Activated CD4-positive, CD25-positive, alpha-beta regulatory T cell treated with anti-CD3 and anti-CD28 coated beads, Interleukin-2, amount 50 U/mL, for 16 hours (primary cell): ENCODE results near the gene MEX3C.

Experiments used
- DNase-seq: peaks from one replicate; pipeline ENCODE4 v3.0.0-alpha.2; 2020; ENCODE audit warnings: low read depth, low spot score

The MEX3C gene

GRCh38 chr18:51191128-51191717 is 6.3 kb downstream of the MEX3C start:
- DNase-seq, result no peak

- DNase-seq, result no peak
Measured at GRCh38 chr18:51190000-51190399, 7.5 kb downstream of the MEX3C start.

- no peak for DNase-seq
Measured at GRCh38 chr18:51188024-51188701, 9.3 kb downstream of the MEX3C start.

GRCh38 chr18:51185075-51185474 is 12.4 kb downstream of the MEX3C start:
- DNase-seq, result no peak

- no peak for DNase-seq
Measured at GRCh38 chr18:51184091-51184457, 13.4 kb downstream of the MEX3C start.

GRCh38 chr18:51183372-51184090 is 13.9 kb downstream of the MEX3C start:
- no peak for DNase-seq

GRCh38 chr18:51182824-51183223 is 14.7 kb downstream of the MEX3C start:
- no peak for DNase-seq

- no peak for DNase-seq
Measured at GRCh38 chr18:51171625-51172259, 25.7 kb downstream of the MEX3C start.

GRCh38 chr18:51171223-51171622 is 26.3 kb downstream of the MEX3C start:
- DNase-seq, result no peak

GRCh38 chr18:51170664-51171063 is 26.8 kb downstream of the MEX3C start:
- no peak for DNase-seq

- no peak for DNase-seq
Measured at GRCh38 chr18:51169731-51170130, 27.8 kb downstream of the MEX3C start.

GRCh38 chr18:51168960-51169662 is 28.4 kb downstream of the MEX3C start:
- no peak for DNase-seq

- no peak for DNase-seq
Measured at GRCh38 chr18:51168026-51168742, 29.3 kb downstream of the MEX3C start.

GRCh38 chr18:51165296-51165695 is 32.2 kb downstream of the MEX3C start:
- DNase-seq, result no peak

- DNase-seq, result no peak
Measured at GRCh38 chr18:51164761-51165281, 32.7 kb downstream of the MEX3C start.

- no peak for DNase-seq
Measured at GRCh38 chr18:51164342-51164741, 33.1 kb downstream of the MEX3C start.

GRCh38 chr18:51163543-51163942 is 33.9 kb downstream of the MEX3C start:
- DNase-seq, result no peak

GRCh38 chr18:51162617-51163016 is 34.9 kb downstream of the MEX3C start:
- no peak for DNase-seq

GRCh38 chr18:51160646-51161045 is 36.8 kb downstream of the MEX3C start:
- DNase-seq, result no peak

- DNase-seq, result no peak
Measured at GRCh38 chr18:51157215-51157614, 40.3 kb downstream of the MEX3C start.
